Breast epithelium (tissue), 4 donors: ENCODE data around the gene SH2D7. TPM values are rescaled to one million over a fixed set of nuclear protein-coding genes. Genes with fewer than 3 reads are reported as not detected.

Experiments
- DNase-seq, 2 donors: peaks; one replicate each; pipeline ENCODE4 v3.0.0-alpha.2; 2019; ENCODE audit warnings: low spot score in 2 of 2
- H3K27ac ChIP-seq, 2 donors: fragments of 200-600 bp; sonication (generic) in 1 of 2; one replicate each; pipeline ENCODE4 v1.5.1; 2016 to 2019; ENCODE audit warnings: mild to moderate bottlenecking in 1 of 2
- H3K27me3 ChIP-seq, 2 donors: fragments of 200-600 bp; sonication (generic) in 1 of 2; one replicate each; pipeline versions ENCODE4 v1.5.1 to v1.6.0; 2017 to 2019; ENCODE audit warnings: control low read depth in 1 of 2, mild to moderate bottlenecking in 1 of 2
- H3K36me3 ChIP-seq: fragments of 200-600 bp; one replicate; pipeline ENCODE4 v1.5.1; 2019
- H3K4me1 ChIP-seq, 2 donors: fragments of 200-600 bp; sonication (generic); one replicate each; pipeline ENCODE4 v1.5.1; 2016 to 2019; ENCODE audit warnings: control low read depth in 1 of 2
- H3K4me3 ChIP-seq, 3 donors: fragments of 200-600 bp; sonication (generic); 1 replicate in 2 of 3; 2 replicates in 1 of 3; pipeline ENCODE4 v1.5.1; 2016 to 2019; ENCODE audit warnings: mild to moderate bottlenecking in 3 of 3, moderate library complexity in 2 of 3
- H3K9me3 ChIP-seq, 2 donors: fragments of 200-600 bp; sonication (generic) in 1 of 2; one replicate each; pipeline ENCODE4 v1.5.1; 2016 to 2019; ENCODE audit warnings: control low read depth in 1 of 2
- CTCF ChIP-seq, 3 donors: fragments of 450-650 bp; IDR thresholded peaks; one replicate each; pipeline ENCODE4 v1.5.1; 2016 to 2017; ENCODE audit warnings: antibody characterized with exemption in 3 of 3, mild to moderate bottlenecking in 3 of 3, moderate library complexity in 3 of 3
- POLR2A ChIP-seq: fragments of 450-650 bp; IDR thresholded peaks from one replicate; pipeline ENCODE4 v1.6.1; 2016; ENCODE audit warnings: antibody characterized with exemption, mild to moderate bottlenecking, moderate library complexity
- POLR2AphosphoS5 ChIP-seq, 3 donors: sonication (generic); formaldehyde crosslinking; IDR thresholded peaks; one replicate each; pipeline ENCODE4 v1.6.1; 2017; ENCODE audit warnings: antibody characterized with exemption in 3 of 3
- intact Hi-C: fragments of 100-400 bp; cut with DNase I; formaldehyde crosslinking; loops from one replicate; pipeline ENCODE4 v1.15.1; 2023; ENCODE audit warnings: low total_unique reads
- total RNA-seq, 3 donors: library from RNA; depleted of rRNA; stranded (reverse); fragments of >200 nt; gene quantifications; one replicate each; pipeline ENCODE4 v1.1.0, GENCODE V29; 2016

SH2D7 gene
- total RNA-seq, 3 donors from 2014 or later, result not detected

- peak in 1 of 2 donors; percentile 90 for DNase-seq
- H3K4me3 ChIP-seq, result peak overlapping the region in 1 of 3 donors; percentile 35
- intact Hi-C loops, result no loop called here
- peaks cover 8 to 39% of the 10 kb centered on the region in 2 donors for H3K4me1 ChIP-seq
- H3K27me3 ChIP-seq, result no peaks in the 10 kb centered on the region
- no peaks in the 10 kb centered on the region for H3K36me3 ChIP-seq
- H3K9me3 ChIP-seq, result no peaks in the 10 kb centered on the region
- H3K27ac ChIP-seq, result peak overlapping the region; percentile 91 to 94
- TF ChIP-seq CTCF (IDR thresholded peaks at IDR 0.05) (no peak), POLR2AphosphoS5 (IDR thresholded peaks at IDR 0.05) (peak; percentile 85 to 97 (median 86)), POLR2A (no peak)
Measured at GRCh38 chr15:78065284-78065872, 27.0 kb upstream of the SH2D7 start.

GRCh38 chr15:78065973-78066946 is 26.1 kb upstream of the SH2D7 start:
- H3K4me3 ChIP-seq, result peak overlapping the region in 1 of 3 donors; percentile 35
- H3K9me3 ChIP-seq, result no peaks in the 10 kb centered on the region
- H3K27ac ChIP-seq, result peak overlapping the region; percentile 91 to 94
- no peaks in the 10 kb centered on the region for H3K27me3 ChIP-seq
- no peaks in the 10 kb centered on the region for H3K36me3 ChIP-seq
- DNase-seq, result no peak
- H3K4me1 ChIP-seq, result peaks cover 8 to 39% of the 10 kb centered on the region in 2 donors
- intact Hi-C loops, result no loop called here
- TF ChIP-seq POLR2A (no peak), CTCF (IDR thresholded peaks at IDR 0.05) (no peak), POLR2AphosphoS5 (IDR thresholded peaks at IDR 0.05) (no peak)

- Histone ChIP-seq H3K27ac (peak overlapping the region; percentile 91 to 94), H3K4me1 (peaks cover 5 to 39% of the 10 kb centered on the region in 2 donors), H3K27me3 (no peaks in the 10 kb centered on the region), H3K9me3 (no peaks in the 10 kb centered on the region), H3K36me3 (no peaks in the 10 kb centered on the region), H3K4me3 (no peak overlapping the region)
- intact Hi-C loops, result no loop called here
- DNase-seq, result no peak
- TF ChIP-seq CTCF (IDR thresholded peaks at IDR 0.05) (no peak), POLR2AphosphoS5 (IDR thresholded peaks at IDR 0.05) (no peak), POLR2A (no peak)
Measured at GRCh38 chr15:78067328-78068228, 24.8 kb upstream of the SH2D7 start.

- intact Hi-C loops, result loop anchor here (1.0 kb wide), 1 partner anchor 20 kb away; no protein-coding TSS in a partner anchor
- peaks cover 5 to 39% of the 10 kb centered on the region in 2 donors for H3K4me1 ChIP-seq
- TF ChIP-seq POLR2AphosphoS5 (IDR thresholded peaks at IDR 0.05), result no peak
- no peak for TF ChIP-seq CTCF (IDR thresholded peaks at IDR 0.05)
- TF ChIP-seq POLR2A, result no peak
- H3K4me3 ChIP-seq, result peak overlapping the region in 1 of 3 donors; percentile 2
- H3K9me3 ChIP-seq, result no peaks in the 10 kb centered on the region
- no peaks in the 10 kb centered on the region for H3K27me3 ChIP-seq
- H3K36me3 ChIP-seq, result no peaks in the 10 kb centered on the region
- peak overlapping the region; percentile 91 to 95 for H3K27ac ChIP-seq
- DNase-seq, result no peak
Measured at GRCh38 chr15:78069052-78069414, 23.3 kb upstream of the SH2D7 start.
